Endothelial cell (in vitro differentiated cells): ENCODE measurements around the gene NTN5. TPM values are rescaled to one million over a fixed set of nuclear protein-coding genes. Genes with fewer than 3 reads are reported as not detected.

Experiments used
- DNase-seq: peaks from one replicate; pipeline ENCODE4 v3.0.0; 2021; ENCODE audit warnings: low spot score
- H3K27ac Mint-ChIP-seq: one replicate; pipeline ENCODE4 v1.8.0; 2021; ENCODE audit warnings: mixed read lengths, inconsistent platforms; ENCODE audit not compliant: unreplicated experiment
- H3K27me3 Mint-ChIP-seq: one replicate; pipeline ENCODE4 v1.8.0; 2021; ENCODE audit warnings: mild to moderate bottlenecking, moderate library complexity, mixed read lengths, inconsistent platforms; ENCODE audit not compliant: unreplicated experiment
- H3K36me3 Mint-ChIP-seq: one replicate; pipeline ENCODE4 v1.8.0; 2021; ENCODE audit warnings: mild to moderate bottlenecking, low read depth, mixed read lengths, inconsistent platforms; ENCODE audit not compliant: unreplicated experiment
- H3K4me1 Mint-ChIP-seq: one replicate; pipeline ENCODE4 v1.8.0; 2021; ENCODE audit warnings: mild to moderate bottlenecking, mixed read lengths, inconsistent platforms; ENCODE audit not compliant: unreplicated experiment
- H3K4me3 Mint-ChIP-seq: one replicate; pipeline ENCODE4 v1.8.0; 2021; ENCODE audit warnings: mild to moderate bottlenecking, mixed read lengths, inconsistent platforms; ENCODE audit not compliant: unreplicated experiment
- H3K9me3 Mint-ChIP-seq: one replicate; pipeline ENCODE4 v1.8.0; 2021; ENCODE audit warnings: mixed read lengths, inconsistent platforms; ENCODE audit not compliant: unreplicated experiment
- CTCF ChIP-seq: fragments of 200-600 bp; sonication (generic); IDR thresholded peaks from one replicate; pipeline ENCODE4 v1.5.0; 2021; ENCODE audit warnings: antibody characterized with exemption; ENCODE audit not compliant: unreplicated experiment
- total RNA-seq: library from RNA; stranded (reverse); fragmentation: NEBNext Ultra II Directional; extraction: Animal tissue kit (Norgen Biotek cat#: 25700); gene quantifications from one replicate; pipeline ENCODE4 v1.2.1, GENCODE V29; 2021; ENCODE audit not compliant: unreplicated experiment

Gene NTN5
- total RNA-seq, 1 donor from 2014 or later = 0.21 TPM

GRCh38 chr19:48678201-48678600 is 5.4 kb upstream of the NTN5 start:
- no peaks in the 10 kb centered on the region for H3K9me3 Mint-ChIP-seq
- no peak for TF ChIP-seq CTCF

GRCh38 chr19:48676887-48677286 is 4.1 kb upstream of the NTN5 start:
- Mint-ChIP-seq H3K36me3 (no peaks in the 10 kb centered on the region), H3K9me3 (no peaks in the 10 kb centered on the region), H3K4me1 (no peaks in the 10 kb centered on the region), H3K4me3 (no peak overlapping the region), H3K27ac (no peak overlapping the region), H3K27me3 (peaks cover 7% of the 10 kb centered on the region)
- TF ChIP-seq CTCF = no peak
- DNase-seq = no peak

More at GRCh38 chr19:48678201-48678600, 5.4 kb upstream of the NTN5 start:
- Mint-ChIP-seq H3K27ac (no peak overlapping the region), H3K27me3 (peaks cover 3% of the 10 kb centered on the region), H3K4me3 (no peak overlapping the region), H3K36me3 (no peaks in the 10 kb centered on the region), H3K4me1 (no peaks in the 10 kb centered on the region)
- DNase-seq = no peak

- H3K4me1 Mint-ChIP-seq = no peaks in the 10 kb centered on the region
- TF ChIP-seq CTCF = no peak
- H3K27ac Mint-ChIP-seq = no peak overlapping the region
- no peaks in the 10 kb centered on the region for H3K9me3 Mint-ChIP-seq
- H3K36me3 Mint-ChIP-seq = no peaks in the 10 kb centered on the region
- peaks cover 7% of the 10 kb centered on the region for H3K27me3 Mint-ChIP-seq
- no peak overlapping the region for H3K4me3 Mint-ChIP-seq
- DNase-seq = no peak
Measured at GRCh38 chr19:48676487-48676886, 3.7 kb upstream of the NTN5 start.

- no peaks in the 10 kb centered on the region for H3K36me3 Mint-ChIP-seq
- H3K4me3 Mint-ChIP-seq = no peak overlapping the region
- H3K9me3 Mint-ChIP-seq = no peaks in the 10 kb centered on the region
- peaks cover 7% of the 10 kb centered on the region for H3K27me3 Mint-ChIP-seq
- TF ChIP-seq CTCF = peak; percentile 82
- peak; percentile 80 for DNase-seq
- no peaks in the 10 kb centered on the region for H3K4me1 Mint-ChIP-seq
- H3K27ac Mint-ChIP-seq = no peak overlapping the region
Measured at GRCh38 chr19:48674921-48675824, 2.4 kb upstream of the NTN5 start.

GRCh38 chr19:48674216-48674809 is 1.5 kb upstream of the NTN5 start:
- H3K9me3 Mint-ChIP-seq = no peaks in the 10 kb centered on the region
- H3K27me3 Mint-ChIP-seq = peaks cover 13% of the 10 kb centered on the region
- TF ChIP-seq CTCF = no peak
- H3K27ac Mint-ChIP-seq = no peak overlapping the region
- H3K4me1 Mint-ChIP-seq = peaks cover 4% of the 10 kb centered on the region
- no peak overlapping the region for H3K4me3 Mint-ChIP-seq
- no peak for DNase-seq
- peaks cover 5% of the 10 kb centered on the region for H3K36me3 Mint-ChIP-seq
